ENCODE data around the gene SPPL2B. TPM values are rescaled to one million over a fixed set of nuclear protein-coding genes. Genes with fewer than 3 reads are reported as not detected.

SPPL2B gene
- total and polyA plus RNA-seq, 9 of the 15 experiments (the other 6 are each of a cell fraction or from before 2014, with no cell fraction given), result 0.20 to 81.2 (median 15.1) TPM

DNA sequence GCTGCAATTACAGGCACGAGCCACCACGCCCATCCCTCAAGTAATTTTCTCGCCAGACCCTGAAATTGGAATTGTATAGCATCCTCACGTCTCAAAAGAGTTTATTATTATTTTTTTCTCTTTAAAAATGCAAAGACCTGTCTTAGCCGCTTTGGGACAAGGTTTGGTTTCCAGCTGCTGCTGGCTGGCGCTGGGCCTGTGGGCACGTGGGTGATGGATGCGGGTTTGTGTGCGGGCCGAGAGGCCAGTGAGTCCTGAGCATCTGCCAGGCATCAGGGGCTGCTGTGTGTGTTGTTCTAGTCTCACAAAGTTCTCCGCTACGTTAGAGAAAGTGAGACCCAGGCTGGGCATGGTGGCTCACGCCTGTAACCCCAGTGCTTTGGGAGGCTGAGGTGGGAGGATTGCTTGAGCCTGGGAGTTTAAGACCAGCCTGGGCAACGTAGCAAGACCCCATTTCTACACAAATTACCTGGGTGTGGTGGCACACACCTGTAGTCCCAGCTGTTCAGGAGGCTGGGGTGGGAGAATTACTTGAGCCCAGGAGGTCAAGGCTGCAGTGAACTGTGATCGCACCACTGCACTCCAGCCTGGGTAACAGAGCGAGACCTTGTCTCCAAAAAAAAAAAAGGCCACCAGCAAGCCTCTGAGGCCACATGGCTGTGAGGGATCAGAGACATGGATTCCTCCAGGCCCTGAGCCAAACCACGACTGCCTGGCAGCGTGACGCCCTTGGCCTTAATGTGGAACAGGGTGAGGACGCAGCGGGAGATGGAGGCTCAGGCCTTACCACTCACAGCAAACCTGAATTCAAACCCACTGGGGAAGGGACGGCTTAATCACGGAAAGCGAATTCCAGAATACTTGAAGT, 26.9 kb downstream of the SPPL2B start:
- WGBS (ENCODE audit: insufficient coverage, low coverage, missing lambda C conversion rate), result 74% methylated on average over 23 of the region's 24 CpGs
- Histone ChIP-seq H3K9ac (ENCODE audit: insufficient read depth in 1 of 2, low read depth in 2 of 2, low read length in 2 of 2) (no peak overlapping the region), H3K79me2 (ENCODE audit: control insufficient read depth, insufficient read depth, low read length) (no peaks in the 10 kb centered on the region), H3K9me3 (replicated peaks; ENCODE audit: control insufficient read depth, insufficient read depth, low read depth, low read length) (no peaks in the 10 kb centered on the region), H3K4me1 (replicated peaks in 1 of 2; ENCODE audit: control insufficient read depth in 2 of 2, insufficient read depth in 2 of 2, low read length in 2 of 2) (peaks cover 0 to 43% of the 10 kb centered on the region in 2 experiments; a peak in 3 of 5 replicates), H3K4me2 (ENCODE audit: insufficient read depth, low read length) (no peak overlapping the region), H2AFZ (ENCODE audit: low read depth, low read length) (no peak overlapping the region), H3K27me3 (ENCODE audit: control insufficient read depth in 2 of 2, insufficient read depth in 2 of 2, low read length in 2 of 2) (peaks cover 11 to 19% of the 10 kb centered on the region in 2 experiments; a peak in 4 of 5 replicates), H4K20me1 (replicated peaks; ENCODE audit: control insufficient read depth, insufficient read depth, low read length) (no peaks in the 10 kb centered on the region), H3K9me1 (ENCODE audit: control insufficient read depth, insufficient read depth, low read length) (peaks cover 2% of the 10 kb centered on the region), H3K36me3 (ENCODE audit: control insufficient read depth, insufficient read depth, low read length) (peaks cover 20% of the 10 kb centered on the region; the same call in 1 of the 3 replicates), H3K27ac (ENCODE audit: extremely low read depth, low read depth, low read length) (no peak overlapping the region), H3K4me3 (no peak overlapping the region)
- POLR2A ChIA-PET, result interaction anchor here (0.6 to 2.0 kb wide), 6 partner anchors 9 to 347 kb away, joined by 3 to 7 read pairs (median 4); partner anchors contain the start of gene GNG7
- FAIRE-seq, result no peak
- ATAC-seq, result peak; percentile 18
- CTCF ChIA-PET (ENCODE audit: low intra/inter-chr PET ratio), result no interaction called here
- TF ChIP-seq PYGO2 (tag; IDR thresholded peaks at IDR 0.05), result no peak
- peak; percentile 76 for TF ChIP-seq ZNF121 (CRISPR knock-in tag; conservative IDR thresholded peaks at IDR 0.05)
- BruUV-seq (replicated peaks), result no TSS peak
- no peak for DNase-seq (ENCODE audit: extremely low read depth in 1 of 4, low spot score in 3 of 4)
- in situ Hi-C loops (cut with MboI) (no loop called here), intact Hi-C loops (cut with micrococcal nuclease) (no loop called here)

DNA sequence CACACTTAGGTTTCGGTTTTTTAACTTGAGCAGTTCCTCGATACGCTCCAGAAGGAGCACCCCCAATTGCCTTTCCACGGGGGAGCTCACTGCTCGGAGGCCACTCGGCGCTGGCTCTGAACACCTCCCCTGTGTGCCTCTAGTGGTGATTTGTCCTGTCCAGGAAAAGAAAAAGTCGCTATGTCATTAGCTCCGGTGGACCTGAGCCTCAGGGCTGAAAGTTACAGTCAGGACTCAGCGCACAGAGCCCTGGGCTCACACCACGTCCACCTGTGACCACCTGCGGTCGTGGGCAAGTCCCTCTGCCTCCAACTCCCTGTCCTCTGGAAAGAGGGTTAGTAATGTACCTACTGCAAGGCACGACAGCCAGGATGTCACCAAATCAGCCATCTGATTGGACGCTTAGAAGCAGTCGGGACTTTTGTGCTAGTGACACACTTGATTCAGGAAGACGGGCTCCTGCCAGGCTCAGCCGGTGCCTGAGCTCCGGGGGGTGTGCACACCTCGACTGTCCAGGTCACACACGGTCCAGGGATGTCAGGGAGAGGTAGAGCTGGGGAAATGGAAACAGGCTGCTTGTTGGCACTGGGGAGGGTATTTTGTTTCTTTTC, 27.7 kb downstream of the SPPL2B start:
- Histone ChIP-seq H4K20me1 (replicated peaks; ENCODE audit: control insufficient read depth, insufficient read depth, low read length) (no peaks in the 10 kb centered on the region), H3K27ac (ENCODE audit: extremely low read depth, low read depth, low read length) (no peak overlapping the region), H3K4me2 (ENCODE audit: insufficient read depth, low read length) (no peak overlapping the region), H3K9ac (ENCODE audit: insufficient read depth in 1 of 2, low read depth in 2 of 2, low read length in 2 of 2) (peak overlapping the region in 1 of 2 experiments; percentile 78; a peak in 2 of 4 replicates), H3K27me3 (ENCODE audit: control insufficient read depth in 2 of 2, insufficient read depth in 2 of 2, low read length in 2 of 2) (peaks cover 15 to 24% of the 10 kb centered on the region in 2 experiments; a peak in 4 of 5 replicates), H3K79me2 (ENCODE audit: control insufficient read depth, insufficient read depth, low read length) (no peaks in the 10 kb centered on the region), H3K36me3 (ENCODE audit: control insufficient read depth, insufficient read depth, low read length) (peaks cover 16% of the 10 kb centered on the region; the same call in 1 of the 3 replicates), H3K4me3 (no peak overlapping the region), H3K9me3 (replicated peaks; ENCODE audit: control insufficient read depth, insufficient read depth, low read depth, low read length) (no peaks in the 10 kb centered on the region), H3K9me1 (ENCODE audit: control insufficient read depth, insufficient read depth, low read length) (peaks cover under 1% of the 10 kb centered on the region), H2AFZ (ENCODE audit: low read depth, low read length) (no peak overlapping the region), H3K4me1 (replicated peaks in 1 of 2; ENCODE audit: control insufficient read depth in 2 of 2, insufficient read depth in 2 of 2, low read length in 2 of 2) (peaks cover 0 to 39% of the 10 kb centered on the region in 2 experiments; a peak in 3 of 5 replicates)
- intact Hi-C loops (cut with micrococcal nuclease), result no loop called here
- no TSS peak for BruUV-seq (replicated peaks)
- ChIA-PET CTCF (ENCODE audit: low intra/inter-chr PET ratio) (no interaction called here), POLR2A (interaction anchor here (0.5 to 2.0 kb wide), 6 partner anchors 10 to 346 kb away, joined by 3 to 7 read pairs (median 4); partner anchors contain the start of gene GNG7)
- peak; percentile 82 for FAIRE-seq
- 20% methylated on average over 21 of the region's 21 CpGs for WGBS (ENCODE audit: insufficient coverage, low coverage, missing lambda C conversion rate)
- DNase-seq (ENCODE audit: extremely low read depth in 1 of 4, low spot score in 3 of 4), result peak in 1 of 4 experiments; percentile 52
- peak; percentile 80 for ATAC-seq
- in situ Hi-C loops (cut with MboI), result no loop called here
- peak; percentile 33; the same call in 1 of the 2 replicates for TF ChIP-seq NFE2 (IDR thresholded peaks at IDR 0.05; ENCODE audit: low read depth)
- TF ChIP-seq SMARCB1 (IDR thresholded peaks at IDR 0.05; ENCODE audit: insufficient read length, low read depth), result no peak
- no peak for TF ChIP-seq ZNF583 (CRISPR knock-in tag; IDR thresholded peaks at IDR 0.05)
- TF ChIP-seq, protein P1, sequence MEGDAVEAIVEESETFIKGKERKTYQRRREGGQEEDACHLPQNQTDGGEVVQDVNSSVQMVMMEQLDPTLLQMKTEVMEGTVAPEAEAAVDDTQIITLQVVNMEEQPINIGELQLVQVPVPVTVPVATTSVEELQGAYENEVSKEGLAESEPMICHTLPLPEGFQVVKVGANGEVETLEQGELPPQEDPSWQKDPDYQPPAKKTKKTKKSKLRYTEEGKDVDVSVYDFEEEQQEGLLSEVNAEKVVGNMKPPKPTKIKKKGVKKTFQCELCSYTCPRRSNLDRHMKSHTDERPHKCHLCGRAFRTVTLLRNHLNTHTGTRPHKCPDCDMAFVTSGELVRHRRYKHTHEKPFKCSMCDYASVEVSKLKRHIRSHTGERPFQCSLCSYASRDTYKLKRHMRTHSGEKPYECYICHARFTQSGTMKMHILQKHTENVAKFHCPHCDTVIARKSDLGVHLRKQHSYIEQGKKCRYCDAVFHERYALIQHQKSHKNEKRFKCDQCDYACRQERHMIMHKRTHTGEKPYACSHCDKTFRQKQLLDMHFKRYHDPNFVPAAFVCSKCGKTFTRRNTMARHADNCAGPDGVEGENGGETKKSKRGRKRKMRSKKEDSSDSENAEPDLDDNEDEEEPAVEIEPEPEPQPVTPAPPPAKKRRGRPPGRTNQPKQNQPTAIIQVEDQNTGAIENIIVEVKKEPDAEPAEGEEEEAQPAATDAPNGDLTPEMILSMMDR (IDR thresholded peaks at IDR 0.05 in 2 of 3, conservative IDR thresholded peaks at IDR 0.05 in 1 of 3; ENCODE audit: insufficient read depth in 2 of 3, low read depth in 1 of 3, low read length in 3 of 3), result peak; percentile 31 to 46 (median 34); a peak in 4 of 6 replicates
- TF ChIP-seq RBM34 (IDR thresholded peaks at IDR 0.05; ENCODE audit: borderline replicate concordance, insufficient read depth, low read length), result no peak
- TF ChIP-seq, protein P2, sequence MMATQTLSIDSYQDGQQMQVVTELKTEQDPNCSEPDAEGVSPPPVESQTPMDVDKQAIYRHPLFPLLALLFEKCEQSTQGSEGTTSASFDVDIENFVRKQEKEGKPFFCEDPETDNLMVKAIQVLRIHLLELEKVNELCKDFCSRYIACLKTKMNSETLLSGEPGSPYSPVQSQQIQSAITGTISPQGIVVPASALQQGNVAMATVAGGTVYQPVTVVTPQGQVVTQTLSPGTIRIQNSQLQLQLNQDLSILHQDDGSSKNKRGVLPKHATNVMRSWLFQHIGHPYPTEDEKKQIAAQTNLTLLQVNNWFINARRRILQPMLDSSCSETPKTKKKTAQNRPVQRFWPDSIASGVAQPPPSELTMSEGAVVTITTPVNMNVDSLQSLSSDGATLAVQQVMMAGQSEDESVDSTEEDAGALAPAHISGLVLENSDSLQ (IDR thresholded peaks at IDR 0.05), result no peak
- TF ChIP-seq ZNF253 (CRISPR knock-in tag; conservative IDR thresholded peaks at IDR 0.05), result no peak

Measured in K562 (cell line).